HCT116 (cell line): ENCODE measurements around the gene HOXD10. TPM values are rescaled to one million over a fixed set of nuclear protein-coding genes. Genes with fewer than 3 reads are reported as not detected.

Experiments used
- ATAC-seq: fragments of 200-7000 bp; cut with Tn5 transposase; 2 replicates; pipeline ENCODE4 v1.9.1; 2020; ENCODE audit warnings: mild to moderate bottlenecking, moderate library complexity
- Bru-seq: library from RNA; stranded (reverse); fragments of 400-500 nt; gene quantifications from one replicate; lab custom pipeline; 2021; lab: Mats Ljungman, UMichigan
- BruChase-seq, 2 experiments: library from RNA; stranded (reverse); fragments of 400-500 nt; gene quantifications; one replicate each; lab custom pipeline; 2021; lab: Mats Ljungman, UMichigan
- BruUV-seq: library from RNA; stranded (reverse); fragments of 400-500 nt; replicated peaks from 2 replicates; lab custom pipeline; 2021; lab: Mats Ljungman, UMichigan
- CTCF ChIA-PET: fragments of 300-600 bp; sonication (Branson Sonifier 250); formaldehyde crosslinking; loops from one replicate; lab custom pipeline; 2021; ENCODE audit warnings: antibody characterized with exemption; lab: Charles Lee
- POLR2A ChIA-PET: fragments of 300-600, 350-600 bp; sonication (Branson Sonifier 250); formaldehyde crosslinking; loops from one replicate; lab custom pipeline; 2021; ENCODE audit warnings: antibody characterized with exemption; lab: Charles Lee
- RAD21 ChIA-PET, 2 experiments: fragments of 300-600 bp; sonication (Branson Sonifier 250); formaldehyde crosslinking; loops; one replicate each; lab custom pipeline; 2023; ENCODE audit warnings: low total read pairs in 2 of 2; ENCODE audit not compliant: uncharacterized antibody in 2 of 2, unreplicated experiment in 2 of 2, low non-redundant PET in 1 of 2; lab: Charles Lee
- DNase-seq: peaks from one replicate; pipeline ENCODE4 v3.0.0-alpha.2; 2010; ENCODE audit warnings: low read depth, low spot score
- H2AFZ ChIP-seq: fragments of 200-600 bp; shearing (Covaris generic), sonication (generic); 2 replicates; pipeline ENCODE4 v1.6.1; 2017; ENCODE audit warnings: low read depth, mixed run types, mixed read lengths, antibody characterized with exemption, low read length; ENCODE audit not compliant: poor library complexity, severe bottlenecking
- H3K27ac ChIP-seq: 2 replicates; pipeline ENCODE4 v1.5.1; 2012; ENCODE audit warnings: low read depth, low read length
- H3K27me3 ChIP-seq: fragments of 200-600 bp; sonication (generic); 2 replicates; pipeline ENCODE4 v1.6.1; 2016; ENCODE audit warnings: mixed run types, low read length, mixed read lengths; ENCODE audit not compliant: insufficient read depth
- H3K36me3 ChIP-seq, 2 experiments: fragments of 200-500 bp in 1 of 2; fragments of 200-600 bp in 1 of 2; sonication (Bioruptor generic) in 1 of 2; sonication (generic) in 1 of 2; 2 replicates each; pipeline versions ENCODE4 v1.5.1 to v1.6.1; 2014 to 2016; ENCODE audit warnings: low read length in 2 of 2, inconsistent platforms in 1 of 2, mixed read lengths in 1 of 2, mixed run types in 1 of 2; ENCODE audit not compliant: insufficient read depth in 2 of 2, control insufficient read depth in 1 of 2
- H3K4me1 ChIP-seq, 2 experiments: fragments of 200-600 bp in 1 of 2; sonication (generic) in 1 of 2; 2 replicates each; pipeline versions ENCODE4 v1.5.1 to v1.6.1; 2012 to 2017; ENCODE audit warnings: low read length in 2 of 2, inconsistent platforms in 1 of 2, mild to moderate bottlenecking in 1 of 2, mixed read lengths in 1 of 2, mixed run types in 1 of 2, moderate library complexity in 1 of 2; ENCODE audit not compliant: insufficient read depth in 2 of 2, control insufficient read depth in 1 of 2
- H3K4me2 ChIP-seq: fragments of 200-600 bp; sonication (generic); 2 replicates; pipeline ENCODE4 v1.6.1; 2017; ENCODE audit warnings: mixed run types, low read length, mixed read lengths
- H3K4me3 ChIP-seq, 2 experiments: fragments of 200-600 bp in 1 of 2; sonication (generic) in 1 of 2; replicated peaks in 1 of 2; 2 replicates each; pipeline ENCODE4 v1.5.1; 2011 to 2016; ENCODE audit warnings: low read length in 2 of 2, control low read depth in 1 of 2, low read depth in 1 of 2, mild to moderate bottlenecking in 1 of 2, mixed read lengths in 1 of 2, mixed run types in 1 of 2
- H3K79me2 ChIP-seq: fragments of 200-600 bp; sonication (generic); 2 replicates; pipeline ENCODE4 v1.6.1; 2017; ENCODE audit warnings: mild to moderate bottlenecking, mixed run types, low read length, moderate library complexity, mixed read lengths; ENCODE audit not compliant: insufficient read depth
- H3K9ac ChIP-seq: fragments of 200-600 bp; sonication (generic); 2 replicates; pipeline ENCODE4 v1.6.1; 2016; ENCODE audit warnings: low read length, mixed read lengths
- H3K9me2 ChIP-seq: fragments of 200-600 bp; sonication (generic), shearing (Covaris generic); 2 replicates; pipeline ENCODE4 v1.6.1; 2017; ENCODE audit warnings: mixed run types, mild to moderate bottlenecking, moderate library complexity; ENCODE audit not compliant: insufficient read depth
- H3K9me3 ChIP-seq, 2 experiments: fragments of 200-500 bp in 1 of 2; fragments of 200-600 bp in 1 of 2; sonication (Bioruptor generic) in 1 of 2; sonication (generic) in 1 of 2; 2 replicates each; pipeline ENCODE4 v1.6.1; 2014 to 2017; ENCODE audit warnings: low read length in 2 of 2, mixed read lengths in 2 of 2, inconsistent platforms in 1 of 2, low read depth in 1 of 2, mild to moderate bottlenecking in 1 of 2, mixed run types in 1 of 2, moderate library complexity in 1 of 2; ENCODE audit not compliant: control insufficient read depth in 1 of 2, insufficient read depth in 1 of 2
- H4K20me1 ChIP-seq: fragments of 200-600 bp; sonication (generic), shearing (Covaris generic); 2 replicates; pipeline ENCODE4 v1.6.1; 2017; ENCODE audit warnings: mixed run types, mild to moderate bottlenecking, moderate library complexity; ENCODE audit not compliant: insufficient read depth
- CEBPB ChIP-seq: IDR thresholded peaks from 2 replicates; pipeline ENCODE4 v1.6.1; 2012; ENCODE audit warnings: low read depth
- EGR1 ChIP-seq: IDR thresholded peaks from 2 replicates; pipeline ENCODE4 v1.6.1; 2012; ENCODE audit warnings: low read depth
- ELF1 ChIP-seq: IDR thresholded peaks from 2 replicates; pipeline ENCODE4 v1.6.1; 2012; ENCODE audit warnings: low read depth, borderline replicate concordance
- SP1 ChIP-seq: IDR thresholded peaks from 2 replicates; pipeline ENCODE4 v1.6.1; 2012; ENCODE audit warnings: low read depth
- SRF ChIP-seq: IDR thresholded peaks from 2 replicates; pipeline ENCODE4 v1.6.1; 2012; ENCODE audit warnings: low read depth
- intact Hi-C: fragments of 100-400 bp; cut with micrococcal nuclease; formaldehyde crosslinking; loops from 2 replicates; pipeline ENCODE4 v1.10.0; 2022
- long read RNA-seq: library from polyadenylated mRNA; unstranded; transcript quantifications from one replicate; pipeline ENCODE4 v2.0.0, GENCODE V29; 2021; ENCODE audit not compliant: unreplicated experiment
- polyA plus RNA-seq: library from polyadenylated mRNA; unstranded; fragments of >200 nt; gene quantifications from 2 replicates; pipeline ENCODE4 v1.2.1, GENCODE V29; 2012; ENCODE audit warnings: missing spikeins
- total RNA-seq: library from RNA; stranded (reverse); gene quantifications from one replicate; pipeline ENCODE4 v1.2.1, GENCODE V29; 2021; ENCODE audit not compliant: unreplicated experiment
- TF ChIP-seq, protein P1 (sequence below): IDR thresholded peaks from 2 replicates; pipeline ENCODE4 v1.6.1; 2012
- TF ChIP-seq, protein P2 (sequence below): IDR thresholded peaks from 2 replicates; pipeline ENCODE4 v1.6.1; 2012; ENCODE audit warnings: low read depth

Gene HOXD10
- total RNA-seq (not detected), Bru-seq, nascent RNA (not detected), BruChase-seq, experiment 1, labeled RNA remaining after a 6-hour chase (not detected), BruChase-seq, experiment 2, labeled RNA remaining after a 2-hour chase (percentile 20 among the genes with signal in this experiment)
- polyA plus RNA-seq: 0.09 TPM in 1 of 2 replicates, not detected in the other
- long read RNA-seq: 0 reads

- no TSS peak for BruUV-seq
- Histone ChIP-seq H2AFZ (no peak within 1 kb of the TSS), H3K79me2 (no peaks in the 10 kb centered on the region), H3K4me1 (peaks cover 0 to 11% of the 10 kb centered on the region in 2 experiments; a peak in 1 of 4 replicates), H3K4me2 (no peak within 1 kb of the TSS), H3K27me3 (no peaks in the 10 kb centered on the region), H3K9me2 (no peaks in the 10 kb centered on the region), H3K9me3 (no peaks in the 10 kb centered on the region), H3K27ac (no peak within 1 kb of the TSS), H3K36me3 (no peaks in the 10 kb centered on the region), H4K20me1 (no peaks in the 10 kb centered on the region), H3K4me3 (no peak within 1 kb of the TSS), H3K9ac (no peak within 1 kb of the TSS)
- CTCF ChIA-PET: no interaction called here
- RAD21 ChIA-PET: no interaction called here
- TF ChIP-seq, protein P1, sequence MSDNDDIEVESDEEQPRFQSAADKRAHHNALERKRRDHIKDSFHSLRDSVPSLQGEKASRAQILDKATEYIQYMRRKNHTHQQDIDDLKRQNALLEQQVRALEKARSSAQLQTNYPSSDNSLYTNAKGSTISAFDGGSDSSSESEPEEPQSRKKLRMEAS: no peak
- no peak for TF ChIP-seq SRF
- no peak for TF ChIP-seq ELF1
- TF ChIP-seq EGR1: no peak
- TF ChIP-seq SP1: no peak
- TF ChIP-seq CEBPB: no peak
- TF ChIP-seq, protein P2, sequence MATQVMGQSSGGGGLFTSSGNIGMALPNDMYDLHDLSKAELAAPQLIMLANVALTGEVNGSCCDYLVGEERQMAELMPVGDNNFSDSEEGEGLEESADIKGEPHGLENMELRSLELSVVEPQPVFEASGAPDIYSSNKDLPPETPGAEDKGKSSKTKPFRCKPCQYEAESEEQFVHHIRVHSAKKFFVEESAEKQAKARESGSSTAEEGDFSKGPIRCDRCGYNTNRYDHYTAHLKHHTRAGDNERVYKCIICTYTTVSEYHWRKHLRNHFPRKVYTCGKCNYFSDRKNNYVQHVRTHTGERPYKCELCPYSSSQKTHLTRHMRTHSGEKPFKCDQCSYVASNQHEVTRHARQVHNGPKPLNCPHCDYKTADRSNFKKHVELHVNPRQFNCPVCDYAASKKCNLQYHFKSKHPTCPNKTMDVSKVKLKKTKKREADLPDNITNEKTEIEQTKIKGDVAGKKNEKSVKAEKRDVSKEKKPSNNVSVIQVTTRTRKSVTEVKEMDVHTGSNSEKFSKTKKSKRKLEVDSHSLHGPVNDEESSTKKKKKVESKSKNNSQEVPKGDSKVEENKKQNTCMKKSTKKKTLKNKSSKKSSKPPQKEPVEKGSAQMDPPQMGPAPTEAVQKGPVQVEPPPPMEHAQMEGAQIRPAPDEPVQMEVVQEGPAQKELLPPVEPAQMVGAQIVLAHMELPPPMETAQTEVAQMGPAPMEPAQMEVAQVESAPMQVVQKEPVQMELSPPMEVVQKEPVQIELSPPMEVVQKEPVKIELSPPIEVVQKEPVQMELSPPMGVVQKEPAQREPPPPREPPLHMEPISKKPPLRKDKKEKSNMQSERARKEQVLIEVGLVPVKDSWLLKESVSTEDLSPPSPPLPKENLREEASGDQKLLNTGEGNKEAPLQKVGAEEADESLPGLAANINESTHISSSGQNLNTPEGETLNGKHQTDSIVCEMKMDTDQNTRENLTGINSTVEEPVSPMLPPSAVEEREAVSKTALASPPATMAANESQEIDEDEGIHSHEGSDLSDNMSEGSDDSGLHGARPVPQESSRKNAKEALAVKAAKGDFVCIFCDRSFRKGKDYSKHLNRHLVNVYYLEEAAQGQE: no peak
- POLR2A ChIA-PET: no interaction called here
- intact Hi-C loops: no loop called here
- DNase-seq (no peak), ATAC-seq (no peak)
These were observed at the start of gene HOXD10 for GRCh38 chr2:176115883-176116813. TSS of gene HOXD10 (plus strand) at chr2:176116778. CDS start at chr2:176116834, 56 bp downstream.
